Fibroblast of skin of right quadriceps (primary cell): ENCODE results near the gene ATP6V0A4.

ENCODE experiments used
- DNase-seq: peaks from one replicate; pipeline ENCODE4 v3.0.0-alpha.2; 2013

Gene ATP6V0A4

GRCh38 chr7:138656952-138657351, 141.0 kb downstream of the ATP6V0A4 start:
- DNase-seq = no peak
